NCI-H82 treated with DMSO at 0.1 percent for 48 hours (cell line): ENCODE results near the gene SCNN1A.

Experiments used
- DNase-seq: peaks from one replicate; lab custom pipeline; 2025; ENCODE audit not compliant: unreplicated experiment; lab: John Stamatoyannopoulos, UW

Gene SCNN1A

DNA sequence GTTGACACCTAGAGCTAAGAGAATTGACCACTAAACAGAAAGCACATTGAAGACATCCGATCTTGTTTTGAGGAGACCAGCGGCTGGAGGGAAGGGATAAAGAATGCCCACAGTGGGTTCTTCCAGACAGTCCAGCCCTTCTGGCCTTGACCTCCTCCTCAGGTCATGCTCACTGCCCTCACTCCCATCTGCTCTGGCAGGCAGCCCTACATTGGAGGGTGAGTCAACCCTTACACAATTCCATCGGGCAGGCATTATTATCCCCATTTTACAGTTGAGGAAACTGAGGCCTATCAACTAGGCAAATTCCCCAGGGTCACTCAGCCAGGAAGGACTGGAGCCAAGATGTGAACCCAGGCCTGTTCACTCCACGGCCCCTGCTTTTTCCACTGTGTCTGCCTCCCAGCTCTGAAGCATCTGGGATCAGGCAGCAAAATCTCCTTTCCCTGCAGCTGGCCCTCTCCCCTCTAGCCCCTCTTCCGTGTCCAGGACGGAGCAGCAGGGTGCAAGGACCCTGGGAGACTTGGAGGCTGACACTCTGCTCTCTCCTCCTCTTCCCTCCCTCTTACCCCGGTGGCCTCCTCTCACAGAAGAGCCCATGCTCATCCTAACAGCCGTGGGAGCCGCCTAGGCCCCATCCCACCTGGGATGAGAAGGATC is 5.3 kb downstream of the SCNN1A start:
- no peak for DNase-seq

DNA sequence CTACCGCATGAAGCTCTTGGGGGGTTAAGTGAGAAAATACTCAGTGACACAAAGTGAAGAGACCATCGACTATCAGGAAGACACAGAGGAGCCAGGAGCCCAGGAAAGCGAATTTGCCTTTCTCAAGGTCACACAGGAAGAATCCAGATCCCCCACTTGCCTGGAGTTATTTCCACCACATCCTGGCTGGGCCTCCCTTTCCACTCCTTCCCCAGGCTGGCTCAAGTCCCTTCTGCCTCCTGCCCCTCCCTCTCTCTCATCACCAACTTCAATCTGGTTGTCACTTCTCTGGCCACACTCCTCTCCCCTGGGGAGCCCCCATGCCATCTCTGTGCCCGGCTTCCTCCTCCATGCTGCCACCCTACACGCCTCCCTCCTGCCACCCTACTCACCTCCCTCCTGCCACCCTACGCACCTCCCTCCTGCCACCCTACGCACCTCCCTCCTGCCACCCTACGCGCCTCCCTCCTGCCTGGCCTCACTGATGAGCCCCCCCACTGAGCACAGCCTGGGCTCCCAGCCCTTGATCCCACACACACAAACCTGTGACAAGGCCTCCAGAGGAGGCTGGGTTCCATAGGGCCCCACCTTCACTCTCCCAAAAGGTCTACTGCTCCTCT is 6.3 kb downstream of the SCNN1A start:
- DNase-seq, result no peak

DNA sequence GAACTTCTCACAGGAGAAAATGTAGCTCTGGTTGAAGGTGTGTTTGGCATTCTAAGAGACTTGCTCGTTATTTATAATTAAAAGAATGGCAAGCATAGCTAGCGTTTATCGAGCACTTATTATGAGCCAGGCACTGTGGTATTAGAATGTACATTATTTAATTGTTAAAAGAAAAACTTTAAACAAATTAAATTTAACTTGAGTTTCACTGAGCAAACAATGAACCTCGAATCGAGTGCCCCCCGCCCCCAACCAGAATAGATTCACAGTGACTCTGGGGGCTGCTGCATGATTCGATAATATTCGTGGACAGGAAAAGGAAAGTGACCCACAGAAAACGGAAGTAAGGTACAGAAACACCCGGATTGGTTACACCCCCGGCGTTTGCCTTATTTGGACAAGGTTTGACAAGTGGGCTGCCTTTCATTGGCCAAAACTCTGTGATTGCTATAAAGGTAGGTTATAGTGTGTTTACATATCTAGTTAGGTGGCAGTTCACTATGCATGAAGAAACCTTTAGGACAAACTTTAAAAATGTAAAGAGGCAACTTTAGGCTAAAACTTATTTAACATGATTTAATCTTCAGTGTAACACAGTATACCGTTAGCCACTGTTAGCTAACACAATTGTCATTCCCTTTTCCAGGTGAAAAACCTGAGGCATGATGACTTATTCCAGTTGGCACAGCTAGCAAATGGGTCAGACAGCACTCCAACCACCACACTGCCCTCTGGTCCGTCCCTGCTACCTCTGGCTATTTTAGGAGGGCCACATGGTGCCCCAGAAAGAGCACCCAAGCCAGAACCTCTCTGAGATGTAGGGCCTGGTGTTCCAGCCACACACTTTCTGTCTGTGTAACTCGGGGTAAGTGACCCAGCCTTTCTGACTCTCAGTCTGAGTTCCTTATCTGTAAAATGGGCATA is 7.1 kb downstream of the SCNN1A start:
- DNase-seq, result no peak

DNA sequence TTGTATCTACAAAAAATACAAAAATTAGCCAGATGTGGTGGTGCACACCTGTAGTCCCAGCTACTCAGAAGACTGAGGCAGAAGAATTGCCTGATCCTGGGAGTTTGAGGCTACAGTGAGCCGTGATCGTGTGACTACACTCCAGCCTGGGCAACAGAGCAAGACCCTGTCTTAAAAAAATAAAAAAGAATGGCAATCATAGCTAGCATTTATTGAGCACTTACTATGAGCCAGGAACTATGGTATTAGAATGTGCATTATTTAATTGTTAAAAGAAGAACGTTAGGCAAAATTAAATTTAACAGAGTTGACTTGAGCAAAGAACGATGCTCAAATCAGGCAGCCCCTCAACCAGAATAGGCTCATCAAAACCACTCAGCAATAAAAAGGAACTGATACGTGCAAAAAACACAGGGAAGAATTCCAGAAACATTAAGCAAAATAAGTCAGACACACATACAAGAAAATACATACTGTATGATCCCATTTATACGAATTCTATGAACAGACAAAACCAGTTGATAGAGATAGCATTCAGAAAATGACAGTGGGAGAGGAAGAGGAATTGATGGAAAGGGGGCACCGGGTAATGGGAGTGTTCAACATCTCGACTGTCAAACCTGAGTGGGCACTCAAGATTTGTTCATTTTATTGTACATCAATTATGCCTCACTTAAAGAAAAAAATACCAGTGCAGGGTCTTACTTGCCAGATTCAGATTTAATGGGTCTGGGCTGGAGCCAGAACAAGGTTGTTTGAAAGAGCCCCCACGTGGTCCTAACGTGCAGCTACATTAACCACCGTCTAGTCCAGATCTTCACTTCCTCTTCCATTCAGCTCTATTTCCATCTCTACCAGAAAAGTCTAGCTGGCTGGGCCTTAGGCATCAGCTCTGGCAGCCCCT is 8.0 kb downstream of the SCNN1A start:
- DNase-seq, result no peak

DNA sequence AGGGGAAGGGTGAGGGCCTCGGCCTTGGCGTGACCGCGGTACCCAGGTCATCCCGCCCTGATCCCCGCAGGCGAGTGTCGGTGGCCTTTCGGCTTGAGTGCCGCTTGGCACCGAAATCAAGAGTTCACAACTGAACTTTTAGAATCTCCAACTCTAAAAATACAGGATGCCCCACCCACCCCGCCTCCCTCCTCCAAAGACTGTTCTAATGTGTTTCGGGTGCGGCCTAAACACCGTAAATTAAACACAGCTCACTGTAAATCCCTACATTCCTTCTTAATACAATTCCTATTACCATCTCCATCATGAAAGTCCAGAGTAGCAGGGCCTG is 11.4 kb downstream of the SCNN1A start:
- DNase-seq, result no peak

DNA sequence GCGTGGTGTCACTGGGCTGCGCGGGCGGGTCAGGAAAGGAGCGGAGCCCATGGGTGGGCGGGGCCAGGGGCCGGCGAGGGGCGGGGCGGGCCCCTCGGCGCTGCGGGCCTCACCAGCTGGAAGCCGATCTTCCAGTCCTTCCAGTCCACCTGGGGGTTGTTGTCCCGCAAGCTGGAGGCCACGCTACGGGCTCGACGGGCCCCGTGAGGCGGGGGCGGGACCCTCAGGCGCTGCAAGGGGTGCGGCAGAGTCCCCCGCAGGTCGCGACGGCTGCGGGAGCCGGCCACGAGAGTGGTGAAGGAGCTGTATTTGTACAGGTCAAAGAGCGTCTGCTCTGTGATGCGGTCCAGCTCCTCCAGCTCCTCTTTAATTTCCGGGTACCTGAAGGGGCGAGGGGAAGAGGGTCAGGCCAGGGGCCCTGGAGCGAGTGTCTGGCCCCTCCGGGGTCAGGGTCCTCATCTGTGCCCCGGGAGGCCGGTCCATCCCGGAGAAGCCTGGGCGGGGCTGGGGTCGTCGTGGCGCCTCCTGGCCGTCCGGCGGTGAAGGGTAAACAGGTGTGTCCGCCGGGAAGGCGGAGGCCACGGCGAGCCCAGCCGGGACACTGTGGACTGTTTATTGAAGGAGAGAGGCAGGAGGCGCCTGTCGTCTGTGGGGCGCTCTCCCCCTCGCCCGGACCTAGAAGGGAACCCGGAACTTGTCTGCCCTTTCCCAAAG is 11.9 kb downstream of the SCNN1A start:
- DNase-seq, result peak; percentile 30

DNA sequence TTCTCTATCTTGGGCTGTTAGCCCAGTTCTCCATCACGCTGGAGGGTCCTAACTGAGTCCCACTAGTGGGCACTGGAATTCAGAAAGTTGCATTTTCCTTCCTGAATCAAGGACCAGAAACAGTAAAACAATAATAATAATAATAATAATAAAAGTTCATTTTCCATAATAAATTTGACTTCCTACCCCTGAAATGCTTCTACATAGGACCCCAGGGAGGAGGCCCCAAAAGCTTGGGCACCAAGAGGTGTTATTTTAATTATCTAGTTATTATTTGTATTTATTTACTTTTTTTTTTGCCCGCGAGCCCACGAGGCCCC is 12.4 kb downstream of the SCNN1A start:
- DNase-seq, result no peak

DNA sequence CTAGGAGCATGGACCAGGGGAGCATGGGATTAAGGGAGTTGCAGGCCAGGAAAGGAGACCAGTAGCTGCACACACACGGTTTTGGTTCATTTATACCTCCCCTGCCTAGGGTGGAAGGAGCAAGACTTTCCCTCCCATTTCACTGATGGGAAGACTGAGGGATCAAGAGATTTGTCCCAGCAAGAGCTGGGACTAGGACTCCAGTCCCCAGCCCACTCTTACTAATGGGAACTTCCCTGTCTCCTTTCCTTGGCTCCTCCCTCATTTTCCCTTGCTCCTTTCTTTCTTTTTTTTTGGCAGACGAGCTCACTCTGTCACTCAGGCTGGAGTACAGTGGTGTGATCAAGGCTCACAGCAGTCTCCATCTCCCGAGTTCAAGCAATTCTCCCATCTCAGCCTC is 13.0 kb downstream of the SCNN1A start:
- DNase-seq, result no peak

DNA sequence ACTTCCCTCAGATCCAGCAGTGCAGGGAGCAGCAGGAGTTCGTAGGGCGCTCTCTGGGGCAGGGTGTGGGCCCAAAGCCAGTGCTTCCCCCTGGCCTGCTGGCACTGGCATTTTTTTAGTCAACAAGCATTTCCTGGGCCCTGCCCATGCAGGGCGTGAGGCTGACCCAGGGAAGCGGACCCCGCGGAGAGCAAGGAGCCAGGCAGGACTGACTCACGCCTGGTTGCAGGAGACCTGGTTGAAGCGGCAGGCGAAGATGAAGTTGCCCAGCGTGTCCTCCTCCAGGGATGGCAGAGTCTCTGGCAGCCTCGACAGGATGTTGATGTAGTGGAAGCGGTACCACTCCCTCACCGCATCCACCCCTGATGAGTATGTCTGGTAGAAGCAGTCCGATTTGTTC is 13.5 kb downstream of the SCNN1A start:
- DNase-seq, result no peak

DNA sequence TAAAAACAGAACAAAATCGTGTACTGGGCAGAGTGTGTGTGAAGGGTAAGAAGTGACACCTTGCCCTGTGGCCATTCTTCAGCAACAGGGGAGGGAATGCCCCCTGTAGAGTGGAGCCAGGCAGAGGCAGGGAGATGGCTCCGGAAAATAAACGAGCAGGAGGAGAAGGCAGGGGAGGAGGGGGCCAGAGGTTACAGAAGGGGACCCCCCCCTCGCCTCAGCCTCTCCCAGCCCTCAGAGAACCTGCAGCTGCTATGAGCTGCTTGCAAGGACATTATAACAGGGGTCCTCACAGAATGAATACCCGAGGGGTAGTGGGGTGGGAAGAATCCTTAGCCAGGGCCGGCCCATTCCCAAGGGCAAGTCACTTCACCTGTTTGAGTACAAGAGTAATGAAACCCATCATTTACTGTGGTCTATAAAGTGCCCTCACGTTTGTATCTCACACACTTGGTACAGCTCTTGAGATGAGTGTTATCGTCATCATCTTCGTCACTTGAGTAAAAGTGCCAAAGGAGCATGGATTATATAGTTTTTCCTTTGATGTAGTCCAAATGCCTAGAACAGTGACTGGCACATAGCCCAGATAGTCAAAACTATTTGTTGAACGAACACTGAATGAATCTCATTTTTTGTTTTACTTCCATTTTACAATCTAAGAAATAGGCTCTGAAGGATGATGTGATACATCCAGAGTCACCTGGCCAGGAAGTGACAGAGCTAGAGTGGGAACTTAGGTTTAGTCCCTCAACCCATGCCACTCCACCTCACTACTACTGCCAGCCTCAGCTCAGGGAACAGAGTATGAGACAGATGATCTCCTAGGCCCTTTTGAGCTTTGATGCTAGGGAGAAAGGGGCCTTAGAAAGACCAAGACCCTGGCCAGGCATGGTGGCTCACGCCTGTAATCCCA is 14.5 kb downstream of the SCNN1A start:
- no peak for DNase-seq

DNA sequence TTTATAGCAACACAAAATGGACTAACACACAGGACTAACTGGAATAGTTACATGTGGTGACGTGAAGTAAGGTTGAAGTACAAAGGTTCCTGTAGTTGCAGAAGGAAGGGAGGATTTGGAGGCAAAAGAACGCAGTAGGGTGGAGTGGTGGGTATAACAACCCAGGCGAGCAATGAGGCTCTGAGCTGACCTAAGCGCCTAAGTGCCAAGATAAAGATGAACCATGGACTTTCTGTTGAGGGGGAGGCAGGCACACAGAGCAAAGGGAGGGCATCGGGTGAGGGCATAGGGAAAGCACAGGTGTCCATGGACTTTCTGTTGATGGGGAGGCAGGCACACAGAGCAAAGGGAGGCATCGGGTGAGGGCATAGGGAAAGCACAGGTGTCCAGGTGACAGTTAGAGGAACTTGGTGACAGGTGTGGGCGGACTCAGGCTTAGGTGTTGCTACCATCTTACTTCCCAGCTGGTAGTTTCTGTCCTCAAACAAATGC is 15.2 kb downstream of the SCNN1A start:
- DNase-seq, result no peak

DNA sequence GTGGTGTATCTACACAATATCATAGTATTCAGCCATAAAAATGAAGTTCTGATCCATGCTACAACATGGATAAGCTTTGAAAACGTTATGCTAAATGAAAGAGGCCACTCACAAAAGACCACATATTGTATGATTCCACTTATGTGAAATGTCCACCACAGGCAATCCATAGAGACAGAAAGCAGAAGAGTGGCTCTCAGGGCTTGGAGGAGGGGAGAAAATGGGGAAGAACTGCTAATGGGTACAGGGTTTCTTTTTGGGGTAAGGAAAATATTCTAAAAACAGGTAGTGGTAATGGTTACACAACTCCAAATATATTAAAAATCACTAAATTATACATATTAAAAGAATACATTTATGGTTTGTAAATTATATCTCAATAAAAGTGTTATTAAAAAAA is 16.5 kb downstream of the SCNN1A start:
- no peak for DNase-seq

DNA sequence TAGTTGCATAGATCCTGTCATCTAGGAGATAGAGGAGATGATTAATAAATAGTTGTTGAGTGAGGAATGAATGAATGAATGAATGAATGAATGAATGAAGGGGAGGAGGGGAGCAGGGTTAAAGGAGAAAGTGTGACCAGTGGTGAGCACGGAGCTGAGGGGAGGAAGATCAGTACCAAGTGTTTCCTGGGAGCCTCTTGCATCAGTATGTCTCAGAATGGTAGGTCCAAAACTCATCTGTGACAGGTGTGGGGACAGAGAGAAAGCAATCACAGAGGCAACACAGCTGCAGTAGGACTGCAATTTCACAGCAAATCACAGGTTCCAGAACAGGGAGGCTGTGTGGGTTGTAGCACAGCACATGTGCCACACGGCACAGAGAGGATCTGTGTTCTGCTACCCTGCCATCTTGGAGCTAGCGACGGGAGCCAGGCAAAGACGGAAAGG is 19.0 kb downstream of the SCNN1A start:
- DNase-seq, result no peak

DNA sequence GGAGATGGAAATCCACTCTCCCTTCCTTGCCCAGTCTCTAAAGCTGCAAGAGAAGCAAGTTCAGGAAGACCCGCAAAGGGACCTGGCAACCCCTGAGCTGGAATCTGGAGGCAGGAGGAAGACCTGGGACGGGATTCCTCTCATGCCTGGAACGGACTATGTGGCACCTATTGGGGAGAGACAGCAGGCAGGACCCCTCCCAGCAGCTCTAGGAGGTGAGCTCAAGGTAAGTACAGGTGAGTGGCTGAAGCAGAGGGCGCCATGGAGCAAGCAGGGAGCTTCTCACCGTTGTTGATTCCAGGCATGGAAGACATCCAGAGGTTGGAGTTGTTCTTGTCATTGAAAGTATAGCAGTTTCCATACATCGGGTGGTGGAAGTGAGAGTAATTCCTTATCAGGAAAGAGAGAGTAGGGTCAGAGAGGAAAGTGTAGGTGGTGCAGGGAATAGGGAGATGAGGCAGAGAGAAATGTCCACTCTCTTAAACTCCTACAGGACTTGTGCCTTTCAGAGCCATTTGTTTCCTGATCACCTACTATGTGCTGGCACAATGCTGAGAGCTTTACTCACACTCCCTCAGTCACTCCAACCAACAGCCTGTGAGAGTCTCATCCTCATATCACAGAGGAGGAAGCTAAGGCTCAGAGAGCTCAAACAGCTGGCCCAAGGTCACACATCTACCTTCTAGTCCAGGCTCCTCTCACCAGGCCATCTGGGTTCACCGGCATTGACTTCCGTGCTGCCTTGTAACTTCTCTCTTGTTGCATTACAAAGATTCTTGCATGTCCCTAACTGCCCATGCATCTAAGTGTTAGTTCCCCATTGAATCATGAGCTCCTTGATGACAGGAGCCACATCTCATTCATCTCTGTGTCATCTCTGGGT is 19.6 kb downstream of the SCNN1A start:
- DNase-seq, result no peak

DNA sequence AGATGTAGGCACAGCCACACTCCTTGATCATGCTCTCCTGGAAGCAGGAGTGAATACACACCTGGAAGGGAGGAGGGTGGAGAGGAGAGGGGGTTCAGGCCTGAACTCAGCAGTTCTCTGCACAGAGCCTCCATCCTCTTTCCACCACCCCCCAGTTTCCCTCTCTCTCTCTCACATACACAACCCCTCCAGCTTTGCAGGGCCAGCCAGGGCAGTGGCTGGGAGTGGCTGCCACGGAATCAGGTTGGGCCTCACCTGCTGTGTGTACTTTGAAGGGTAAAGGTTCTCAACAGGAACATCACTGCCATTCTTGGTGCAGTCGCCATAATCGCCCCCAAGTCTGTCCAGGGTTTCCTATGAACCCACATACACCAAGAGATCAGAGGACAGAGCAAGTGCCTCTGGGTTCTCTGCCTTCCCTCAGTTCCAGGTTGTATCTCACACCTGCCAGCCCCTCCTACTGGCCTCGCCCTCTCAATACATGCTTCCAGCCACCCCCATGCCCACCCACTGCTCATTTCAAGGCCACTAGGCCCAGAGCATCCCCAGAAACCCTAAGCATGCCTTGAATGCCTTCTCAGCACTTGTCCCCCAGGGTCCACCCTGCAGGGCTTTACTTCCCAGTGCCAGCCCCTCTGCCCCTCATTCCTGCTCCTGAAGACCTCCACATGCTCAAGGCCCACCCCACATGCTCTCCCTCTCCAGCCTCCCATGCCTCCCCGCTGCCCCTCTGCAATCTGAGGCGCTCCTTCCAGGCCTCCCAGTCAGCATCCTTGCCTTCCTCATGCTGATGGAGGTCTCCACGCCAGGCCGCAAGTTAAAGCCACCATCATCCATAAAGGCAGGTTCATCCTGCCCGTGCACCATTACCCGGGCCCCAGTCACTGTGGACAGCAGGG is 20.6 kb downstream of the SCNN1A start:
- DNase-seq, result no peak

DNA sequence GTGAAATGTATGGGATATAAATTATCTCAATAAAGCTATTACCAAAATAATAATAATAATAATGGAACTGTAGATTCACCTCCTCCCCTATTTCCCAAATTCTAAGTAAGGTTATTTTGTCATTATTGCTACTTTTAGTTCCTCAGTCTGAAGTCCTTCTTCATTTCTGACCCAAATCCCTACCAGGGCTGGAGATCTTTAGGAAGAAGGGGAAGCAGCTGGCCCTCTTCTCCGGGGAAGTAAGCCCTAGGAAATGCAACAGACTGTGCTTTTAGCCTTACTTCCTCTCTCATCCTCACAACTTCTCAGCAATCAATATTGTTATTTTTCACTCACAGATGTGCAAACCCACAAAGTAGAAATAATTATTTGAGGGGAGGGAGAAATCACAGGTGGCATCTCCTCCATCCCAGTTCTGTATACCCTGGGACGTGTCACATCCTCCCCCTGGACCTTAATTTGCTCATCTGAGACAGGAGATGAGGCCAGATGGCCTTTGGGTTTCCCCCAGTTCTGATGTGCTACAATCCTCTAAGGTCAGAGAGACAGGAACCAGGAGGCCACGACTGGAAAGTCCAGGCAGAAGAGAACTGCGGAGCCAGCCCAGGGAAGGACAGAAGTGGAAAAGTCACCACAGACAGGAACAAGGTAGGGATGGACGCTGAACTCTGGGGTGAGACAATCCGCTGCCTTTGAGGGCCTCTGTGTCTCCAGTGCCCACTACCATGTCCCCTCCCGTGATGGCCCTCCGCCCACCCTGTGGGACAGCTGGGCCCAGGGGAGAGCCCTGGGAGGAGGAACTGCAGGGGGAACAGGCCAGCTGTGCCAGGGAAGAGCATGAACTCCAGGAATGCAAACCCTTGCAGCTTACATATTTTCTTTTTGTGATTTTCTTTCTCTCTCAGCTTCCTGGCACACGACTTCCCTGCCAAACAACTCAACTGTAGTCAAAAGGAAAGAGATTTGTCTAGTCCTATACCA is 22.9 kb downstream of the SCNN1A start:
- peak; percentile 24 for DNase-seq
